ENCODE results near the gene FRS2. TPM values are rescaled to one million over a fixed set of nuclear protein-coding genes. Genes with fewer than 3 reads are reported as not detected.

Gene FRS2
- total RNA-seq, 1 donor from 2014 or later = 73.7 TPM

DNA sequence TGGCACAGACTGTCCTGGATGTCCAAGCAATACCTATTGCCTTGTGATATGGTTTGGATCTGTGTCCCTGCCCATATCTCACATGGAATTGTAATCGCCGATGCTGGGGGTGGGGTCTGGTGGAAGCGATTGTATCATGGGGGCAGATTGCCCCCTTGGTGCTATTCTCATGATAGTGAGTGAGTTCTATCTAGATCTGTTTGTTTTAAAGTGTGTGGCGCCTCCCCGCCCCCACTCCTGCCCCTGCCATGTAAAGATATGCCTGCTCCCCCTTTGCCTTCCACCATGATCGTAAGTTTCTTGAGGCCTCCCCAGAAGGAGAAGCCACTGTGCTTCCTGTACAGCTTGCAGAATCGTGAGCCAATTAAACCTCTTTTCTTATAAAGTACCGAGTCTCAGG is 157.3 kb downstream of the FRS2 start:
- DNase-seq (ENCODE audit: low read depth) = no peak

Other genes with a start within 250 kb of the FRS2 start
- 15.5 and 30.2 TPM in 2 replicates for gene CPSF6, start 230.8 kb upstream of the FRS2 start, total RNA-seq
- gene LYZ, start 122.0 kb upstream of the FRS2 start, total RNA-seq = not detected in 2 replicates
- 17.0 and 34.0 TPM in 2 replicates for gene YEATS4, start 110.6 kb upstream of the FRS2 start, total RNA-seq
- gene CCT2, start 115.1 kb downstream of the FRS2 start, total RNA-seq = 284 and 471 TPM in 2 replicates
- not detected in 2 replicates for gene LRRC10, start 140.5 kb downstream of the FRS2 start, total RNA-seq
- 0.55 and 0.87 TPM in 2 replicates for gene BEST3, start 228.9 kb downstream of the FRS2 start, total RNA-seq

Measured in renal cortical epithelial cell (primary cell).